ENCODE results near the gene MBNL2. TPM values are rescaled to one million over a fixed set of nuclear protein-coding genes. Genes with fewer than 3 reads are reported as not detected.

MBNL2 gene
- total and polyA plus RNA-seq, 2 experiments from 2014 or later = 0.55 to 3.2 TPM

- Histone ChIP-seq H3K4me2 (no peak overlapping the region), H3K27ac (ENCODE audit: low read depth) (no peak overlapping the region), H3K36me3 (ENCODE audit: insufficient read depth) (no peaks in the 10 kb centered on the region), H3F3A (replicated peaks; ENCODE audit: low read depth) (no peaks in the 10 kb centered on the region), H4K20me1 (replicated peaks; ENCODE audit: insufficient read depth) (no peaks in the 10 kb centered on the region), H3K79me2 (replicated peaks; ENCODE audit: insufficient read depth) (no peaks in the 10 kb centered on the region), H3K4me1 (ENCODE audit: insufficient read depth) (no peaks in the 10 kb centered on the region), H2AFZ (no peak overlapping the region), H3K27me3 (ENCODE audit: insufficient read depth) (no peaks in the 10 kb centered on the region), H3K9me2 (ENCODE audit: insufficient read depth) (no peaks in the 10 kb centered on the region), H3K4me3 (no peak overlapping the region)
- no peak overlapping the region for H3K27ac Mint-ChIP-seq
- H3K9me3 Mint-ChIP-seq = no peaks in the 10 kb centered on the region
- TF ChIP-seq ZNF462 (CRISPR knock-in tag; IDR thresholded peaks at IDR 0.05) (no peak), REST (IDR thresholded peaks at IDR 0.05; ENCODE audit: unreplicated experiment) (no peak), CTCF (conservative IDR thresholded peaks at IDR 0.05; ENCODE audit: low read depth in 2 of 2) (no peak), NANOG (IDR thresholded peaks at IDR 0.05; ENCODE audit: borderline replicate concordance) (no peak), POLR2AphosphoS5 (IDR thresholded peaks at IDR 0.05; ENCODE audit: low read depth) (no peak), JUNB (IDR thresholded peaks at IDR 0.05; ENCODE audit: unreplicated experiment) (no peak)
- no peaks in the 10 kb centered on the region for H3K36me3 Mint-ChIP-seq (ENCODE audit: low read depth)
- no peak for ATAC-seq
- DNase-seq (ENCODE audit: low spot score) = no peak
- H3K4me3 Mint-ChIP-seq = no peak overlapping the region
- H3K4me1 Mint-ChIP-seq = peaks cover 14% of the 10 kb centered on the region
- H3K27me3 Mint-ChIP-seq (ENCODE audit: insufficient read depth, low read depth, poor library complexity) = no peaks in the 10 kb centered on the region
Measured at GRCh38 chr13:97274829-97275649, 52.9 kb downstream of the MBNL2 start.
